ENCODE data around the gene DIPK2A.

The DIPK2A gene

DNA sequence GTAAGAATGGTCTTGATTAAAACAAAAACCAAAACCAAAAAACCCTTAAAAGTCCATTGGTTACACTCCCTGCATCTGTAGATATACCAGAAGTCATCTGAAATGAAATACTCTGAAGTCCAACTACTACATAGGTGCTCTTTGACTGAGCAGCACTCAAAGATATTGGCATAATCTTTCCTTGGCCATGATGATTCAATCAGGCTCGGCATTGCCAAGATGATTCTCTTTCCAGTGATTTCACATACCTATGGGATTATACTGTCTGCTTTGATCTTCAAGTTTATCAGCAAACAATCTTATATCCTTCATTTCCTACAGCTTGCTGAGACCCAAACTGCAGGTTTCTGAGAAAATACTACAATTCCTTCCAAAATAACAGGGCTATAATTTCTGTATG is 35.9 kb upstream of the DIPK2A start (continued):
- TF ChIP-seq, protein P1, sequence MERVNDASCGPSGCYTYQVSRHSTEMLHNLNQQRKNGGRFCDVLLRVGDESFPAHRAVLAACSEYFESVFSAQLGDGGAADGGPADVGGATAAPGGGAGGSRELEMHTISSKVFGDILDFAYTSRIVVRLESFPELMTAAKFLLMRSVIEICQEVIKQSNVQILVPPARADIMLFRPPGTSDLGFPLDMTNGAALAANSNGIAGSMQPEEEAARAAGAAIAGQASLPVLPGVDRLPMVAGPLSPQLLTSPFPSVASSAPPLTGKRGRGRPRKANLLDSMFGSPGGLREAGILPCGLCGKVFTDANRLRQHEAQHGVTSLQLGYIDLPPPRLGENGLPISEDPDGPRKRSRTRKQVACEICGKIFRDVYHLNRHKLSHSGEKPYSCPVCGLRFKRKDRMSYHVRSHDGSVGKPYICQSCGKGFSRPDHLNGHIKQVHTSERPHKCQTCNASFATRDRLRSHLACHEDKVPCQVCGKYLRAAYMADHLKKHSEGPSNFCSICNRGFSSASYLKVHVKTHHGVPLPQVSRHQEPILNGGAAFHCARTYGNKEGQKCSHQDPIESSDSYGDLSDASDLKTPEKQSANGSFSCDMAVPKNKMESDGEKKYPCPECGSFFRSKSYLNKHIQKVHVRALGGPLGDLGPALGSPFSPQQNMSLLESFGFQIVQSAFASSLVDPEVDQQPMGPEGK (tag by site-specific recombination; IDR thresholded peaks at IDR 0.05) = no peak
- TF ChIP-seq ZBTB6 (tag by site-specific recombination; IDR thresholded peaks at IDR 0.05) (no peak), ZNF549 (tag by site-specific recombination; IDR thresholded peaks at IDR 0.05) (no peak), KLF1 (tag by site-specific recombination; IDR thresholded peaks at IDR 0.05) (no peak), GLI4 (tag by site-specific recombination; IDR thresholded peaks at IDR 0.05) (no peak)
- TF ChIP-seq, protein P2, sequence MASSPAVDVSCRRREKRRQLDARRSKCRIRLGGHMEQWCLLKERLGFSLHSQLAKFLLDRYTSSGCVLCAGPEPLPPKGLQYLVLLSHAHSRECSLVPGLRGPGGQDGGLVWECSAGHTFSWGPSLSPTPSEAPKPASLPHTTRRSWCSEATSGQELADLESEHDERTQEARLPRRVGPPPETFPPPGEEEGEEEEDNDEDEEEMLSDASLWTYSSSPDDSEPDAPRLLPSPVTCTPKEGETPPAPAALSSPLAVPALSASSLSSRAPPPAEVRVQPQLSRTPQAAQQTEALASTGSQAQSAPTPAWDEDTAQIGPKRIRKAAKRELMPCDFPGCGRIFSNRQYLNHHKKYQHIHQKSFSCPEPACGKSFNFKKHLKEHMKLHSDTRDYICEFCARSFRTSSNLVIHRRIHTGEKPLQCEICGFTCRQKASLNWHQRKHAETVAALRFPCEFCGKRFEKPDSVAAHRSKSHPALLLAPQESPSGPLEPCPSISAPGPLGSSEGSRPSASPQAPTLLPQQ (tag by site-specific recombination; IDR thresholded peaks at IDR 0.05) = no peak

- ChIA-PET CTCF (interaction anchor here (1.0 to 1.8 kb wide), 3 partner anchors 13 to 54 kb away, joined by 3 to 5 read pairs (median 3); partner anchors contain the start of gene DIPK2A), POLR2A (no interaction called here)
- Histone ChIP-seq H3K4me3 (ENCODE audit: low read depth, low read length) (no peak overlapping the region), H3K4me1 (ENCODE audit: control insufficient read depth, insufficient read depth, low read length) (no peaks in the 10 kb centered on the region), H3K9me3 (ENCODE audit: control insufficient read depth, insufficient read depth, low read depth, low read length) (no peaks in the 10 kb centered on the region), H3K27ac (ENCODE audit: extremely low read depth, low read depth, low read length) (no peak overlapping the region), H3K36me3 (ENCODE audit: control insufficient read depth in 2 of 2, insufficient read depth in 1 of 2, low read length in 2 of 2) (no peaks in the 10 kb centered on the region)
- TF ChIP-seq ZXDB (tag by site-specific recombination; IDR thresholded peaks at IDR 0.05) (no peak), ZNF175 (tag by site-specific recombination; IDR thresholded peaks at IDR 0.05) (no peak), YY2 (tag by site-specific recombination; IDR thresholded peaks at IDR 0.05) (no peak), KLF10 (tag by site-specific recombination; IDR thresholded peaks at IDR 0.05) (no peak), ZNF654 (tag by site-specific recombination; IDR thresholded peaks at IDR 0.05; ENCODE audit: low read depth) (no peak), ZNF19 (tag by site-specific recombination; IDR thresholded peaks at IDR 0.05; ENCODE audit: low read depth) (no peak), ZSCAN18 (tag by site-specific recombination; IDR thresholded peaks at IDR 0.05) (no peak)
Observed at GRCh38 chr3:143950810-143951209, 20.8 kb upstream of the DIPK2A start.

DNA sequence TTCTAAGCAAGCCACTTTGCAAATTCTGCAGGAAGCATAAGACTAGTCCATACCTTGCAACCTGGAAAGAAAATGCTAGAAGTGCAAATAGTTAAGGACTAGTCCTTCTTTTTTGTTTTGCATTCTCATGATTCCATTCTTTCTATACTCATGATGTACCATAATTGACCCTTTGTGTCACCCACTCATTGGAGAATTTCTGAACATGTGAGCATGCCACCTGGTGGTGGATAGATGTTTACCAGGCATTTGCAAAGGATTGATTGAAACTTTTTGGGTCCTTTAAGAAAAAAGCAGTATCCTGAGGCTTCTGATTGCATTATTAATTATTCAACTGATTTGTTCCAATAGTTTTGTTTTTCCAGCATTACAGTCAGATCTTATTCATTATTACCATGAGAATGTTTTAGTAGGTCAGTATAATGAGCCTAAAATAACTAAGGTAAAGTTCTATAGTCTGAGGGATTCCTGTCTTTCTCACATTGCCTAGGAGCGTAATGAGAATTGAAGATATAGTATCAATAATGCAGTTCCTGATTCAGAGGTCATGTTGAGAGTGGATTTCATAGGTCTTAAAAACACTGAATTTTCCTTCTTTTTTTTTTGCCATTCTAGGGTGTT is 20.2 kb upstream of the DIPK2A start:
- CTCF ChIA-PET = interaction anchor here (1.0 kb wide), 2 partner anchors 20 to 66 kb away, joined by 3 read pairs; partner anchors contain the start of gene DIPK2A
- H3K36me3 ChIP-seq (ENCODE audit: control insufficient read depth in 2 of 2, insufficient read depth in 1 of 2, low read length in 2 of 2) = no peaks in the 10 kb centered on the region
- TF ChIP-seq SP2 (tag by site-specific recombination; IDR thresholded peaks at IDR 0.05) (no peak), ZNF214 (tag by site-specific recombination; IDR thresholded peaks at IDR 0.05; ENCODE audit: borderline replicate concordance) (no peak), ZNF654 (tag by site-specific recombination; IDR thresholded peaks at IDR 0.05; ENCODE audit: low read depth) (peak; percentile 23; the same call in 1 of the 2 replicates), ZFP41 (tag by site-specific recombination; IDR thresholded peaks at IDR 0.05; ENCODE audit: borderline replicate concordance) (no peak)
- H3K4me3 ChIP-seq (ENCODE audit: low read depth, low read length) = no peak overlapping the region
- H3K27ac ChIP-seq (ENCODE audit: extremely low read depth, low read depth, low read length) = no peak overlapping the region
- no peaks in the 10 kb centered on the region for H3K4me1 ChIP-seq (ENCODE audit: control insufficient read depth, insufficient read depth, low read length)
- no peaks in the 10 kb centered on the region for H3K9me3 ChIP-seq (ENCODE audit: control insufficient read depth, insufficient read depth, low read depth, low read length)
- POLR2A ChIA-PET = no interaction called here
